ENCODE results near the gene DNTT. TPM values are rescaled to one million over a fixed set of nuclear protein-coding genes. Genes with fewer than 3 reads are reported as not detected.

DNTT gene
- total and polyA plus RNA-seq, 2 of the 13 experiments (the other 11 are each of a cell fraction or from before 2014, with no cell fraction given), result not detected

GRCh38 chr10:96387601-96388000 is 83.4 kb downstream of the DNTT start (continued):
- TF ChIP-seq FOXC1 (CRISPR knock-in tag; IDR thresholded peaks at IDR 0.05; ENCODE audit: borderline replicate concordance), result no peak
- TF ChIP-seq ZNF552 (CRISPR knock-in tag; IDR thresholded peaks at IDR 0.05; ENCODE audit: borderline replicate concordance), result no peak
- no peak for TF ChIP-seq PBX2 (CRISPR knock-in tag; IDR thresholded peaks at IDR 0.05)
- no peak for TF ChIP-seq MXD1 (CRISPR knock-in tag; IDR thresholded peaks at IDR 0.05)
- no peak for TF ChIP-seq ZNF572 (CRISPR knock-in tag; IDR thresholded peaks at IDR 0.05)

Other genes with a start within 250 kb of the DNTT start
- 37.1 and 61.6 TPM in 2 replicates for gene ZNF518A, start 174.1 kb upstream of the DNTT start, total RNA-seq (2016; rRNA removed; fragmentation: Illumina TruSeq; extraction: Trizol)
- 16.6 and 21.7 TPM in 2 replicates for gene ZNF518A, start 174.1 kb upstream of the DNTT start, polyA plus RNA-seq (2011; rRNA removed)
- gene BLNK, start 32.9 kb upstream of the DNTT start, total RNA-seq (2016; rRNA removed; fragmentation: Illumina TruSeq; extraction: Trizol), result not detected in 2 replicates
- gene BLNK, start 32.9 kb upstream of the DNTT start, polyA plus RNA-seq (2011; rRNA removed), result not detected in 2 replicates
- gene OPALIN, start 54.6 kb downstream of the DNTT start, total RNA-seq (2016; rRNA removed; fragmentation: Illumina TruSeq; extraction: Trizol), result not detected in 2 replicates
- gene OPALIN, start 54.6 kb downstream of the DNTT start, polyA plus RNA-seq (2011; rRNA removed), result not detected in 2 replicates
- 0.09 TPM in 1 of 2 replicates, not detected in the other for gene TLL2, start 209.5 kb downstream of the DNTT start, total RNA-seq (2016; rRNA removed; fragmentation: Illumina TruSeq; extraction: Trizol)
- gene TLL2, start 209.5 kb downstream of the DNTT start, polyA plus RNA-seq (2011; rRNA removed), result 0.01 TPM in 1 of 2 replicates, not detected in the other